Measurements from ENCODE around the gene ACTA1.
"Not testable (repeated sequence)": the region's sequence is repeated elsewhere in the genome, so short reads cannot be mapped to it uniquely, and the experiment has no call there.

Gene ACTA1

GRCh38 chr1:229407206-229408026, 26.5 kb downstream of the ACTA1 start:
- TF ChIP-seq CTCF (IDR thresholded peaks at IDR 0.05; ENCODE audit: borderline replicate concordance, control extremely low read depth, extremely low read depth, insufficient read depth, missing control alignments) = no peak
- in situ Hi-C loops (cut with MboI; ENCODE audit: low sequenced_read_pairs, unreplicated experiment) = no loop called here
- no peak for DNase-seq (ENCODE audit: low spot score)

GRCh38 chr1:229406798-229407197, 27.1 kb downstream of the ACTA1 start:
- TF ChIP-seq CTCF (IDR thresholded peaks at IDR 0.05; ENCODE audit: borderline replicate concordance, control extremely low read depth, extremely low read depth, insufficient read depth, missing control alignments) = no peak
- in situ Hi-C loops (cut with MboI; ENCODE audit: low sequenced_read_pairs, unreplicated experiment) = no loop called here
- DNase-seq (ENCODE audit: low spot score) = peak; percentile 44

GRCh38 chr1:229403573-229403972, 30.3 kb downstream of the ACTA1 start:
- no peak for DNase-seq (ENCODE audit: low spot score)
- in situ Hi-C loops (cut with MboI; ENCODE audit: low sequenced_read_pairs, unreplicated experiment) = no loop called here
- TF ChIP-seq CTCF (IDR thresholded peaks at IDR 0.05; ENCODE audit: borderline replicate concordance, control extremely low read depth, extremely low read depth, insufficient read depth, missing control alignments) = no peak

GRCh38 chr1:229402993-229403392, 30.9 kb downstream of the ACTA1 start:
- in situ Hi-C loops (cut with MboI; ENCODE audit: low sequenced_read_pairs, unreplicated experiment) = no loop called here
- TF ChIP-seq CTCF (IDR thresholded peaks at IDR 0.05; ENCODE audit: borderline replicate concordance, control extremely low read depth, extremely low read depth, insufficient read depth, missing control alignments) = no peak

GRCh38 chr1:229402329-229402728, 31.6 kb downstream of the ACTA1 start:
- DNase-seq (ENCODE audit: low spot score); in situ Hi-C loops (cut with MboI; ENCODE audit: low sequenced_read_pairs, unreplicated experiment): not testable (repeated sequence)

More at GRCh38 chr1:229402993-229403392, 30.9 kb downstream of the ACTA1 start:
- no peak for DNase-seq (ENCODE audit: low spot score)

- no peak for DNase-seq (ENCODE audit: low spot score)
- in situ Hi-C loops (cut with MboI; ENCODE audit: low sequenced_read_pairs, unreplicated experiment) = no loop called here
- no peak for TF ChIP-seq CTCF (IDR thresholded peaks at IDR 0.05; ENCODE audit: borderline replicate concordance, control extremely low read depth, extremely low read depth, insufficient read depth, missing control alignments)
Measured at GRCh38 chr1:229397762-229398161, 36.1 kb downstream of the ACTA1 start.

GRCh38 chr1:229396585-229397206, 37.2 kb downstream of the ACTA1 start:
- no peak for TF ChIP-seq CTCF (IDR thresholded peaks at IDR 0.05; ENCODE audit: borderline replicate concordance, control extremely low read depth, extremely low read depth, insufficient read depth, missing control alignments)
- in situ Hi-C loops (cut with MboI; ENCODE audit: low sequenced_read_pairs, unreplicated experiment) = no loop called here
- DNase-seq (ENCODE audit: low spot score) = no peak

GRCh38 chr1:229394517-229394916, 39.4 kb downstream of the ACTA1 start:
- in situ Hi-C loops (cut with MboI; ENCODE audit: low sequenced_read_pairs, unreplicated experiment); DNase-seq (ENCODE audit: low spot score): not testable (repeated sequence)

Measured in GM13976 (cell line).